Neural progenitor cell (in vitro differentiated cells): ENCODE data around the gene ERC1. TPM values are rescaled to one million over a fixed set of nuclear protein-coding genes. Genes with fewer than 3 reads are reported as not detected.

ENCODE experiments used
- DNase-seq: peaks from one replicate; pipeline ENCODE4 v3.0.0-alpha.2; 2016; ENCODE audit warnings: low spot score
- H2AFZ ChIP-seq: fragments of 200-600 bp; sonication (generic); replicated peaks from 2 replicates; pipeline ENCODE4 v1.6.1; 2016; ENCODE audit warnings: antibody characterized with exemption
- H3F3A ChIP-seq: fragments of 200-600 bp; sonication (generic); 2 replicates; pipeline ENCODE4 v1.6.1; 2016; ENCODE audit warnings: antibody characterized with exemption, low read depth
- H3K27ac ChIP-seq: fragments of 200-600 bp; sonication (generic); 2 replicates; pipeline ENCODE4 v1.5.1; 2016; ENCODE audit warnings: mild to moderate bottlenecking
- H3K27me3 ChIP-seq: fragments of 200-600 bp; sonication (generic); 2 replicates; pipeline ENCODE4 v1.6.1; 2016; ENCODE audit warnings: mild to moderate bottlenecking, moderate library complexity
- H3K36me3 ChIP-seq: fragments of 200-600 bp; sonication (generic); 2 replicates; pipeline ENCODE4 v1.5.1; 2016
- H3K4me1 ChIP-seq: fragments of 200-600 bp; sonication (generic); 2 replicates; pipeline ENCODE4 v1.6.1; 2016; ENCODE audit warnings: mixed run types
- H3K4me2 ChIP-seq: fragments of 200-600 bp; sonication (generic); 2 replicates; pipeline ENCODE4 v1.6.1; 2016
- H3K4me3 ChIP-seq: fragments of 200-600 bp; sonication (generic); 2 replicates; pipeline ENCODE4 v1.5.1; 2016
- H3K79me2 ChIP-seq: fragments of 200-600 bp; sonication (generic); 2 replicates; pipeline ENCODE4 v1.6.1; 2016; ENCODE audit warnings: low read depth
- H3K9ac ChIP-seq: fragments of 200-600 bp; sonication (generic); 2 replicates; pipeline ENCODE4 v1.6.1; 2016
- H3K9me3 ChIP-seq: fragments of 200-600 bp; sonication (generic); 2 replicates; pipeline ENCODE4 v1.5.1; 2016; ENCODE audit warnings: low read depth
- H4K20me1 ChIP-seq: fragments of 200-600 bp; sonication (generic); 2 replicates; pipeline ENCODE4 v1.6.1; 2016; ENCODE audit warnings: low read depth
- H3K27ac Mint-ChIP-seq: 3 replicates; pipeline ENCODE4 v1.8.0; 2021; ENCODE audit warnings: mixed read lengths
- H3K27me3 Mint-ChIP-seq: 2 replicates; pipeline ENCODE4 v1.8.0; 2022; ENCODE audit warnings: low read depth, mild to moderate bottlenecking, inconsistent platforms, moderate library complexity, mixed read lengths; ENCODE audit not compliant: insufficient read depth
- H3K36me3 Mint-ChIP-seq: 3 replicates; pipeline ENCODE4 v1.8.0; 2021; ENCODE audit warnings: mixed read lengths
- H3K4me1 Mint-ChIP-seq: 3 replicates; pipeline ENCODE4 v1.8.0; 2021; ENCODE audit warnings: mixed read lengths
- H3K4me3 Mint-ChIP-seq: 3 replicates; pipeline ENCODE4 v1.8.0; 2021; ENCODE audit warnings: mild to moderate bottlenecking, moderate library complexity, mixed read lengths
- H3K9me3 Mint-ChIP-seq: 3 replicates; pipeline ENCODE4 v1.8.0; 2020; ENCODE audit warnings: mixed read lengths
- EZH2 ChIP-seq: fragments of 200-600 bp; sonication (generic); IDR thresholded peaks from 2 replicates; pipeline ENCODE4 v1.6.1; 2017; ENCODE audit warnings: antibody characterized with exemption, mild to moderate bottlenecking, moderate library complexity
- EZH2phosphoT487 ChIP-seq: fragments of 200-600 bp; sonication (generic); IDR thresholded peaks from 2 replicates; pipeline ENCODE4 v1.6.1; 2017; ENCODE audit warnings: antibody characterized with exemption
- total RNA-seq: library from RNA; depleted of rRNA; stranded (reverse); fragments of >200 nt; gene quantifications from 2 replicates; pipeline ENCODE4 v1.2.3, GENCODE V29; 2015; ENCODE audit warnings: low replicate concordance
- TF ChIP-seq, protein P1 (sequence below): fragments of 200-600 bp; sonication (generic); IDR thresholded peaks from 2 replicates; pipeline ENCODE4 v1.5.1; 2017; ENCODE audit warnings: antibody characterized with exemption, mild to moderate bottlenecking

Gene ERC1
- total RNA-seq, 1 donor from 2014 or later, result 27.5 TPM

DNA sequence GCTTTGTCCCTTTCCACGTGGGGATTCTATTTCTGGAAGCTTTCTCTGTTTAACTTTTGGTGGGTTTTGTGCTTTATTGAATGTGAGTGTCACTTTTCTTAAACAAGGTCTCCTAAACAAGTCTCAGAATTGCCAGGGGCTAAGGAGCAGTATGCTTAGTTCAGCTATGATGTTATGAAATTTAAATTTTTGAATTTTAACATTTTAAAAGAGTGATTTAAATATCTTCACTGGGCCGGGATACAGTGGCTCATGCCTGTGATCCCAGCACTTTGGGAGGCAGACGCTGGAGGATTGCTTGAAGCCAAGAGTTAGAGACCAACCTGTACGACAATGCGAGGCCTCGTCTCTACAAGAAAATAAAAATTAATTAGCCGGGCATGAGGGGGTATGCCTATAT is 276.2 kb downstream of the ERC1 start:
- DNase-seq, result no peak
- H3K27me3 Mint-ChIP-seq, result no peaks in the 10 kb centered on the region
- H3K79me2 ChIP-seq, result no peaks in the 10 kb centered on the region
- no peak overlapping the region for H3K27ac Mint-ChIP-seq
- no peak overlapping the region for H2AFZ ChIP-seq
- TF ChIP-seq EZH2 (no peak), EZH2phosphoT487 (no peak)
- TF ChIP-seq, protein P1, sequence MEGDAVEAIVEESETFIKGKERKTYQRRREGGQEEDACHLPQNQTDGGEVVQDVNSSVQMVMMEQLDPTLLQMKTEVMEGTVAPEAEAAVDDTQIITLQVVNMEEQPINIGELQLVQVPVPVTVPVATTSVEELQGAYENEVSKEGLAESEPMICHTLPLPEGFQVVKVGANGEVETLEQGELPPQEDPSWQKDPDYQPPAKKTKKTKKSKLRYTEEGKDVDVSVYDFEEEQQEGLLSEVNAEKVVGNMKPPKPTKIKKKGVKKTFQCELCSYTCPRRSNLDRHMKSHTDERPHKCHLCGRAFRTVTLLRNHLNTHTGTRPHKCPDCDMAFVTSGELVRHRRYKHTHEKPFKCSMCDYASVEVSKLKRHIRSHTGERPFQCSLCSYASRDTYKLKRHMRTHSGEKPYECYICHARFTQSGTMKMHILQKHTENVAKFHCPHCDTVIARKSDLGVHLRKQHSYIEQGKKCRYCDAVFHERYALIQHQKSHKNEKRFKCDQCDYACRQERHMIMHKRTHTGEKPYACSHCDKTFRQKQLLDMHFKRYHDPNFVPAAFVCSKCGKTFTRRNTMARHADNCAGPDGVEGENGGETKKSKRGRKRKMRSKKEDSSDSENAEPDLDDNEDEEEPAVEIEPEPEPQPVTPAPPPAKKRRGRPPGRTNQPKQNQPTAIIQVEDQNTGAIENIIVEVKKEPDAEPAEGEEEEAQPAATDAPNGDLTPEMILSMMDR, result no peak
- H3K9me3 Mint-ChIP-seq, result no peaks in the 10 kb centered on the region
- H3K4me2 ChIP-seq, result no peak overlapping the region
- H3F3A ChIP-seq, result no peaks in the 10 kb centered on the region
- no peaks in the 10 kb centered on the region for H3K9me3 ChIP-seq
- no peak overlapping the region for H3K4me3 Mint-ChIP-seq
- H3K9ac ChIP-seq, result no peak overlapping the region
- H3K27ac ChIP-seq, result no peak overlapping the region
- no peaks in the 10 kb centered on the region for H4K20me1 ChIP-seq
- no peaks in the 10 kb centered on the region for H3K27me3 ChIP-seq
- H3K36me3 Mint-ChIP-seq, result peaks cover 13% of the 10 kb centered on the region
- no peak overlapping the region for H3K4me3 ChIP-seq
- no peaks in the 10 kb centered on the region for H3K36me3 ChIP-seq
- no peaks in the 10 kb centered on the region for H3K4me1 Mint-ChIP-seq
- no peaks in the 10 kb centered on the region for H3K4me1 ChIP-seq

DNA sequence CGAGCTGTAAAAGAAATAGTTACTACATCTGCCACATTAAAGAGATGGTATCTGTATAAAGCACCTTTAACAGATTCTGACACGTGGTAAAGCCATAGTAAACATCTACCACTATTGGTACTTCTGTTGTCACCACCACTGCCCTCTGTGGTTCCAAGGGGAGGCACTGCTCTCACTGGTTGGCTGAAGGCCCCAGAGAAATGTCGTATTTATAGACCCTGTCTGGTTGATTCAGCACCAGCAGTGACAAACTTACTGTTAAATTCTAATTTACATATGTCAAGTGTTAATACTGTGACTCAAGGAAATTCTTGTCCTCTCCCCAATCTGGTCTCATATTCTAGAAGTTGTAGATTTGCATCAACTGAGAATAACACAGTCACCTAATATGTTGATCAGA is 281.1 kb downstream of the ERC1 start:
- Mint-ChIP-seq H3K27ac (no peak overlapping the region), H3K4me3 (no peak overlapping the region), H3K9me3 (peaks cover 2% of the 10 kb centered on the region), H3K4me1 (no peaks in the 10 kb centered on the region), H3K36me3 (peaks cover 3% of the 10 kb centered on the region), H3K27me3 (no peaks in the 10 kb centered on the region)
- Histone ChIP-seq H3K27ac (no peak overlapping the region), H3K4me3 (no peak overlapping the region), H3K9ac (no peak overlapping the region), H4K20me1 (no peaks in the 10 kb centered on the region), H3K4me2 (no peak overlapping the region), H3K36me3 (no peaks in the 10 kb centered on the region), H2AFZ (no peak overlapping the region), H3K27me3 (no peaks in the 10 kb centered on the region), H3K79me2 (no peaks in the 10 kb centered on the region), H3K9me3 (no peaks in the 10 kb centered on the region), H3K4me1 (no peaks in the 10 kb centered on the region), H3F3A (no peaks in the 10 kb centered on the region)
- no peak for TF ChIP-seq EZH2
- TF ChIP-seq, protein P1, result no peak
- DNase-seq, result no peak

DNA sequence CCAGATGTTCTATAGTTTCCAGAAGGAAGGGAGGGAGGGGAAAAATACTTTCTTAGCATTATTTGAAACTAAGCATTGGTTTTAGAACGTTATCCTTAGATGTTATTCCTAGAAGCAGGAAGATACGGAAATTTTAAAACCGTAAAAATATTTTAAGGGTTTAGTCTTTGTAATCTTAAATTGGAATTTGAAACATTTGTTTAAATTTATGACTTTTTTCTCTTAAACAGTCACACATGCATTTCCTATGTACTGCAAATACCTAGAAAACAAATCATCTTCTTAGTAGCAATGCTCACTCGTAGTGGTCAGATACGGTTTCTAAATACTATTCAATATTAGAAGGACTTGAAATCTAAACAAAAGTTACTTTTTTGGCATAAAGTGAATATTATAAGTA is 282.0 kb downstream of the ERC1 start:
- Mint-ChIP-seq H3K9me3 (peaks cover 2% of the 10 kb centered on the region), H3K27me3 (no peaks in the 10 kb centered on the region), H3K4me3 (no peak overlapping the region), H3K27ac (no peak overlapping the region), H3K36me3 (peaks cover 5% of the 10 kb centered on the region), H3K4me1 (peaks cover 4% of the 10 kb centered on the region)
- no peaks in the 10 kb centered on the region for H3K27me3 ChIP-seq
- H4K20me1 ChIP-seq, result no peaks in the 10 kb centered on the region
- TF ChIP-seq, protein P1, result no peak
- TF ChIP-seq EZH2 (no peak), EZH2phosphoT487 (no peak)
- no peak overlapping the region for H3K4me2 ChIP-seq
- H3K36me3 ChIP-seq, result no peaks in the 10 kb centered on the region
- H2AFZ ChIP-seq, result no peak overlapping the region
- H3K9ac ChIP-seq, result no peak overlapping the region
- no peak for DNase-seq
- H3K79me2 ChIP-seq, result no peaks in the 10 kb centered on the region
- no peak overlapping the region for H3K27ac ChIP-seq
- peaks cover 4% of the 10 kb centered on the region for H3F3A ChIP-seq
- H3K4me1 ChIP-seq, result no peaks in the 10 kb centered on the region
- no peaks in the 10 kb centered on the region for H3K9me3 ChIP-seq
- H3K4me3 ChIP-seq, result no peak overlapping the region

DNA sequence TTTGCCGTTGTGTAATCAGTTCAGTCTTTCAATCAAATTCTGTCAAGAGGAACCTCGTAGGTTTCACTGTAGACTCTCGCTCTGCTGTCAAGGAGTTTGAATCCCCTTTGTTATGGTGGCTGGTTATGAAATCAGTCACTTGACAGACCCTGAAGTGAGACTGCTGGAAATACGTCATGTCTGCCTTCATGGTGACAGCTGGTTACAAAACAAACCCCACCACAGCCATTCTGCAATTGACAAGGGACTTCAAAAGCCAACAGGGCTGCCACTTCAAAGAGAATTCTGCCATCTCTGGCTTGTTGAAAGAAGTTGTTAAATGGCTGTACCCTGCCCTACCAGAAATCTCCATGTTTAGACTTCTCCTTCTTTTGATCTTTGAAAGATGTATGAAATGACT is 286.9 kb downstream of the ERC1 start:
- no peaks in the 10 kb centered on the region for H3K27me3 Mint-ChIP-seq

More for the DNA sequence above, 286.9 kb downstream of the ERC1 start:
- peaks cover 5% of the 10 kb centered on the region for H3K36me3 Mint-ChIP-seq
- H2AFZ ChIP-seq, result no peak overlapping the region
- H3K4me3 ChIP-seq, result no peak overlapping the region
- peaks cover 2% of the 10 kb centered on the region for H3K9me3 Mint-ChIP-seq
- H3K27ac Mint-ChIP-seq, result peak overlapping the region; percentile 69
- H3K4me3 Mint-ChIP-seq, result no peak overlapping the region
- peaks cover 27% of the 10 kb centered on the region for H3K4me1 Mint-ChIP-seq
- TF ChIP-seq EZH2 (no peak), EZH2phosphoT487 (no peak)
- TF ChIP-seq, protein P1, result no peak
- no peak overlapping the region for H3K27ac ChIP-seq
- no peaks in the 10 kb centered on the region for H3K36me3 ChIP-seq
- DNase-seq, result peak; percentile 4
- H3K4me1 ChIP-seq, result peaks cover 8% of the 10 kb centered on the region
- H3K4me2 ChIP-seq, result no peak overlapping the region
- H3F3A ChIP-seq, result peaks cover 4% of the 10 kb centered on the region
- no peaks in the 10 kb centered on the region for H3K79me2 ChIP-seq
- H3K27me3 ChIP-seq, result no peaks in the 10 kb centered on the region
- no peaks in the 10 kb centered on the region for H3K9me3 ChIP-seq
- H4K20me1 ChIP-seq, result no peaks in the 10 kb centered on the region
- no peak overlapping the region for H3K9ac ChIP-seq
